Measurements from ENCODE around the gene PGAP1. TPM values are rescaled to one million over a fixed set of nuclear protein-coding genes. Genes with fewer than 3 reads are reported as not detected.

The PGAP1 gene
- polyA plus RNA-seq, 1 experiment: 6.4 TPM

- TF ChIP-seq CTCF (IDR thresholded peaks at IDR 0.05; ENCODE audit: low read depth, low read length): no peak
- no peak overlapping the region for H3K4me3 ChIP-seq (ENCODE audit: low read depth, low read length)
- no peaks in the 10 kb centered on the region for H3K27me3 ChIP-seq (ENCODE audit: control insufficient read depth, insufficient read depth, low read length)
- no peaks in the 10 kb centered on the region for H3K9me3 ChIP-seq (ENCODE audit: control insufficient read depth, insufficient read depth, low read length)
- DNase-seq (ENCODE audit: low read depth, low spot score): no peak
- no peak overlapping the region for H3K27ac ChIP-seq (ENCODE audit: low read depth, low read length)
- ChIA-PET POLR2A (no interaction called here), CTCF (no interaction called here)
Observed at GRCh38 chr2:196941398-196942078, 15.0 kb upstream of the PGAP1 start.

- Histone ChIP-seq H3K9me3 (ENCODE audit: control insufficient read depth, insufficient read depth, low read length) (no peaks in the 10 kb centered on the region), H3K4me3 (ENCODE audit: low read depth, low read length) (no peak overlapping the region), H3K27ac (ENCODE audit: low read depth, low read length) (no peak overlapping the region), H3K27me3 (ENCODE audit: control insufficient read depth, insufficient read depth, low read length) (no peaks in the 10 kb centered on the region)
- DNase-seq (ENCODE audit: low read depth, low spot score): no peak
- no peak for TF ChIP-seq CTCF (IDR thresholded peaks at IDR 0.05; ENCODE audit: low read depth, low read length)
- ChIA-PET POLR2A (no interaction called here), CTCF (no interaction called here)
Observed at GRCh38 chr2:196939371-196939770, 12.9 kb upstream of the PGAP1 start.

- DNase-seq (ENCODE audit: low read depth, low spot score): no peak
- TF ChIP-seq CTCF (IDR thresholded peaks at IDR 0.05; ENCODE audit: low read depth, low read length): no peak
- Histone ChIP-seq H3K4me3 (ENCODE audit: low read depth, low read length) (no peak overlapping the region), H3K27me3 (ENCODE audit: control insufficient read depth, insufficient read depth, low read length) (no peaks in the 10 kb centered on the region), H3K27ac (ENCODE audit: low read depth, low read length) (no peak overlapping the region), H3K9me3 (ENCODE audit: control insufficient read depth, insufficient read depth, low read length) (no peaks in the 10 kb centered on the region)
- POLR2A ChIA-PET: no interaction called here
- CTCF ChIA-PET: interaction anchor here (0.6 kb wide), 1 partner anchor 76 kb away, joined by 4 read pairs; no protein-coding TSS in a partner anchor
Observed at GRCh38 chr2:196935432-196935831, 8.9 kb upstream of the PGAP1 start.

GRCh38 chr2:196934672-196935071 lies 8.2 kb upstream of the PGAP1 start:
- Histone ChIP-seq H3K27me3 (ENCODE audit: control insufficient read depth, insufficient read depth, low read length) (no peaks in the 10 kb centered on the region), H3K4me3 (ENCODE audit: low read depth, low read length) (no peak overlapping the region), H3K9me3 (ENCODE audit: control insufficient read depth, insufficient read depth, low read length) (no peaks in the 10 kb centered on the region), H3K27ac (ENCODE audit: low read depth, low read length) (no peak overlapping the region)
- CTCF ChIA-PET: no interaction called here
- no peak for DNase-seq (ENCODE audit: low read depth, low spot score)
- POLR2A ChIA-PET: no interaction called here
- no peak for TF ChIP-seq CTCF (IDR thresholded peaks at IDR 0.05; ENCODE audit: low read depth, low read length)

GRCh38 chr2:196931555-196931954 lies 5.0 kb upstream of the PGAP1 start:
- POLR2A ChIA-PET: no interaction called here
- Histone ChIP-seq H3K27ac (ENCODE audit: low read depth, low read length) (no peak overlapping the region), H3K4me3 (ENCODE audit: low read depth, low read length) (no peak overlapping the region), H3K27me3 (ENCODE audit: control insufficient read depth, insufficient read depth, low read length) (no peaks in the 10 kb centered on the region), H3K9me3 (ENCODE audit: control insufficient read depth, insufficient read depth, low read length) (no peaks in the 10 kb centered on the region)
- no peak for TF ChIP-seq CTCF (IDR thresholded peaks at IDR 0.05; ENCODE audit: low read depth, low read length)
- DNase-seq (ENCODE audit: low read depth, low spot score): no peak
- CTCF ChIA-PET: no interaction called here
